Activated effector memory CD4-positive, alpha-beta T cell treated with anti-CD3 and anti-CD28 coated beads, Interleukin-2, amount 50 U/mL, for 16 hours (primary cell): ENCODE data around the gene MED15.

Experiments
- DNase-seq: peaks from one replicate; pipeline ENCODE4 v3.0.0-alpha.2; 2020

The MED15 gene

DNA sequence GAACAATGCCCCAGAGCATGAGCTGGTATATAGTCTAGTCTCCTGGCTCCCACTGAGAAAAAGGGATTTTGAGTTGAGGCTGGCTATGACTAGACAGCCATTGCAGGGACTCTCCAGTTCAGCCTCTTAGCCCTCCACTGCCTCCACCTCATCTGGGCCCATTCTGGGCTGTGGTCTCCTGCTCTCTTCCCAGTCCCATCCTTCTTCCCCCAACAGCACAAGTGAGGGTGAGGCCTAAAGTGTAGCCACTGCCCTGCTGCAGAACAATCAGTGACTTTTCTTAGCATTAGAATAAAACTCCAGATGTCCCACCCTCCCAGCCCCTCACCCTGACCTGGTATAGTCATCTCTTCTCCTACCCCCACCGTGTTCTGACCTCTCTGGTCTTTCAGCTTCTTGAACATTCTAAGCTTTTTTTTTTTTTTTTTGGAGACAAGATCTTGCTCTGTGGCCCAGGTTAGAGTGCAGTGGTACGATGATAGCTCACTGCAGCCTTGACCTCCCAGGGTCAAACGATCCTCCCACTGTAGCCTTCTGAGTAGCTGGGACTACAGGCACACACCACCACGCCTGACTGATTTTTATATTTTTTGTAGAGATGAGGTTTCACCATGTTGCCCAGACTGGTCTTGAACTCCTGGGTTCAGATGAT, 4.3 kb downstream of the MED15 start:
- no peak for DNase-seq

DNA sequence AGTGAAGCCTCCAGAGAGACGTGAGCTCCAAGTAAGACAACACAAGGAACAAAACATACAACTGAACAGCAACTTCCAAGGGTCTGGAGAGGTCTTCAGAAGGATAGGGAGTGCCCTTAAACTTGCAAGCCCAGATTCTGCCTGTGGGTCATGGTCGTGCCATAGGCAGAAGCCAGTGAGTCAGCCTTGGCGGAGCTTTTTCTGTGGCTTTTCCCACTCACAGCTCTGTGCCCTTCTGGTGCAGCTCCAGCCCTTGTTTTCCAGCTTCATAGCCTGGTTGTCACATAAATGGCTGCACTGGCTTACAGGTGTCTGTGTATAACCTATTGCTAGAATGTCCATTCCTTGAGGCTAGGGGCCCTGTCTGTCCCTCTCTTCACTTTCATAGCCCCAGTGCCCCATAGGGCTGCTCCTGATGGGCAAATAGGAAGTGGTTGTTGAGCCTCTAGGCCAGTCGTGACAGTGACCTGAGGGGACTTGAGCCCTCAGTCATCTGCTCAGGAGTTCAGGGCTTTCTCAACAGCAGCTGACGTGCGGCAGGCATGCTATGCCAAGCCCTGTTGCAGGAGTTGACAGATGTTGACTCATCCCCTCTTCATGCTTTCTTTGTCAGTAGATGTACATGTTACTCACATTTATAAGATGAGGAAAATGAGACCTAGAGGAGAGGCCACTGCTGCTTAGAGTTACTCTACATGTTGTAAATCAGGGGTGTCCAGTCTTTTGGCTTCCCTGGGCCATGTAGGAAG, 7.4 kb downstream of the MED15 start:
- no peak for DNase-seq

DNA sequence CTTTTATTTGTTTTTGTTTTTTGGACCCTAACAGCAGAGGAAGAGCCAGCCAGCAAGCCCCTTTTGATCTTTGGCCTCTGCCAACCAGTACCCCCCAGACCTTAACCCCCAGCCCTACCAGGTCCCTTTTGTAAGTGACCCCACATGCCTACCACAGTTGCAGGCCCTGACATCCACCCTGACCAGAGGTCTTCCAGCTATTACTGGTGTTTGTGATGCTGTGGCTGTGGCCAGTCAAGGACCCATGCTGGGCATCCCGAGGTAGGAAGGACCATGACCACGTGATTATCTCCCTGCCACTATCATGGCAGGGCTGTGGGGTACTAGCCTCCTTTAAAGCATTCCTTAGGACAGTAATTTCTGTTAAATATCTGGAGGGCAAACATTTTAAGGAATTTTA, 9.0 kb downstream of the MED15 start:
- no peak for DNase-seq

DNA sequence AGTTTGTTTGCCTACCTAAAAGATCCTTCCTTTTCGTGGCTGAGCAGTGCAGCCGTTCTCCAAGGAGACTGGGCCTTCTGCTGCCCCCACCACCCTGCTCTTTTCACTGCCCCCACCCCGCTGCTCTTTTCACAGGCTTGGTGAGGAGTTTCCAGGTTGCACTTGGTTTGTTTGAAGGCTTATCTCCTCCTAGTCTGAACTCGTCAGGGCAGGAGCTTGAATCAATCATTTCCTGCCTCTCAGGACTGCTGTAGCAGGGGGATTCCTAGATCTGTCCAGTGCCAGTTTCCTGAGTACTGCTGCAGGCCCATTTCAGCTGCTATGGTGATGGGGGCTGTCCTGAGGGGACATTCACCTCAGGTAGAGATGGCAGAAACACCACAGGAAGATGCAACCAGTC, 10.0 kb downstream of the MED15 start:
- DNase-seq: no peak

DNA sequence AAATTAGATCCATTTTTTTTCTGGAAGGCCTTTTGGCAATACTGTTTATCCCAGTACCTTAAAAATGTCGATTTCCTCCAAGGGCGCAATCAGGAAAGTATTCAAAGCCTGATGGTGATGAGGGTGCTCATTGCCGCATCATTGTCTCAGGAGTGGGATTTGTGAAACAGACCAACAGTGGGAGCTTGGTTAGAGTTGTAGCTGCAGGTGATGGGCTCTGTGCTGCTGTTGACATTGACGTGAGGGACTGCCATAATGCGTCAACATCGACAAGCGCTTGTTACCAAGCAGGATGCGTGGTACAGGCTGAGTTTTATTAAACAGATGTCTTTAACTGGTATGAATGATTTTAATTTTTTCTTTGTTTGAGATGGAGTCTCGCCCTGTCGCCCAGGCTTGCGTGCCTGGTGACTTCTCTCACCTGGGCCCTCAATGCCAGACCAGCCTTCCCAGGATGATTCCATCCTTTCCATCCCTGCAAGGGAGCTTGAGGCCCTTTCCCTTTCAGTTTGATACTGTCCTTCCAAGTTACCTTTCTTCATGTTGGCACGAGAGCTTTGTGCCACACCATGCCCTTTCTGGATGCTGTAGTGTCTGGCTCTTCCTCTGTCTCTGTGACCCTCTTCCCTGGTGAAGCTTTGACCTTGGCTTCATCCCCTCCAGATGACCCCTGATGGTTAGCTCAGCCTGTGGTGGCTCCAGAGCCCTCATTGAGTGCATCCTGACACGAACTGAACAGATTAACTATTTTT, 10.6 kb downstream of the MED15 start:
- DNase-seq: no peak

DNA sequence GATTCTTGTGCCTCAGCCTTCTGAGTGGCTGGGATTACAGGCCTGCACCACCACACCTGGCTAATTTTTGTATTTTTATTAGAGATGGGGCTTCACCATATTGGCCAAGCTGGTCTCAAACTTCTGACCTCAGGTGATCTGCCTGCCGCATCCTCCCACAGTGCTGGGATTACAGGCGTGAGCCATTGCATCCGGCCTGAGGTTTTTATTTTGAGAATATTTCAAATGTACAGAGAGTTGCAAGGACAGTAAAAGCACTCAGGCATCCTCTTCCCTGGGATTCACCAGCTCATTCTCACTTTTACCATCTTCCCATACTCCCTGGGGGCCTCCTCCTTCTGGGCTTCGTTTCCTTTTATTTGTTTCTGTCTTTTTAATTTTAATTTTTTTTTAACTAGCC, 12.1 kb downstream of the MED15 start:
- no peak for DNase-seq

DNA sequence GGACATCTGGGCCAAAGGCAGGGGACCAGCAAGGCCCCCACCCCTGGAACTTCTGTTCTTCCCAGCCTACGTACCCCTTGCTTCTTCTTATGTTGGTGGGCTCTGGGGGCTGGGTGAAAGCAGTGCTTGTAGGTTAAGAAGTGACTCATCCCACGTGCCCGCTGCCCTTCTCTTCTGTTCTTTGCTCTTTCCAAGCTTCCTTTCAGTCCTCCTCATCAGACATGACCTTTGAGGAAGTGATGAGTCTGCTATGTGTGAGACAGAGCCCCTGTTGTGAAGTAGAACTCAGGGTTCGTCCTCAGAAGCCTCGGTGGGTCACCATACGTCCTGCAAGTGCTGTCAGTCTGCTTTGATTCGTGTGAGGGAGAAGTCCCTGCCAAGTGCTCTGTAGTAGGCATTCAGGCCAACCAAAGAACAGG, 12.7 kb downstream of the MED15 start:
- no peak for DNase-seq

DNA sequence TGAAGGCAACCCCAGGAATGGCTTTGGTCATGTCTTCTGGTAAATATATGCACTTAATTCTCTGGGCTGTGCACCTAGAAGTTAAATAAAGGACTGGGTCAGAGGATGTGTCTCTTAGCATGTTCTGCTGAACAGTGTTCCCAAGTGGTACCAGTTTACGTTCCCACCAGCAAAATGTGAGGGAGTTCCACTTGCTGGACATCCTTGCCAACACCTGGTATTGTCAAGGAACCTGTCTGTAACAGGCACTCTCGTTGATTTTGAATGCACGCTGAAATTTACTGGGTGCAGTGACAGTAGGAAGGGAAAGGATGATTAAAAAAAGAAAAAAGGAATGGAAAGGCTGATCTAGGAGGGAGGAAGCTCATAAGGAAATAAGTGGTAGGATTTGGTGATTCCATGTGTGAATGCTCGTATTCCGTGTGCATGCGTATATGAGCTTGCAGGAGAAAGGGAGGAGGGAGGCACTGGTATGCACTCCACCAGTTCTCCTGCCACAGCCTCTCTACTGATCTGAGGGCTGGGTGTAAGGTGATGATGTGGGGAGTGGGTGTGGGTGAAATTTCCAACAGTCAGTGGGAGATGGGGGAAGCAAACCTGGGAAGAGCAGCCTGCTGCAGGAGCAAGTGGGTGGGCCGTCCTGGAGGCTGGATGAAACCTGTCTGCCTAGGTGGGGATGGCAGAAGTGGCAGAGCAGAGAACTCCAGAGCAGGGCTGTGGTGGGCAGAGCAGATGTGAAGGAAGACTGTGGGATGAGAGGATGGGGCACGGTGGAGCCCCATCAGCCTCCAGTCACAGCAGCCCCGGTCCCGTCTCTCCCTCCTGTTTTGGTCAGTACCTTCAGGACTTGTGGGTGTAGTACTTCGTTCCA, 15.0 kb downstream of the MED15 start:
- DNase-seq: no peak

DNA sequence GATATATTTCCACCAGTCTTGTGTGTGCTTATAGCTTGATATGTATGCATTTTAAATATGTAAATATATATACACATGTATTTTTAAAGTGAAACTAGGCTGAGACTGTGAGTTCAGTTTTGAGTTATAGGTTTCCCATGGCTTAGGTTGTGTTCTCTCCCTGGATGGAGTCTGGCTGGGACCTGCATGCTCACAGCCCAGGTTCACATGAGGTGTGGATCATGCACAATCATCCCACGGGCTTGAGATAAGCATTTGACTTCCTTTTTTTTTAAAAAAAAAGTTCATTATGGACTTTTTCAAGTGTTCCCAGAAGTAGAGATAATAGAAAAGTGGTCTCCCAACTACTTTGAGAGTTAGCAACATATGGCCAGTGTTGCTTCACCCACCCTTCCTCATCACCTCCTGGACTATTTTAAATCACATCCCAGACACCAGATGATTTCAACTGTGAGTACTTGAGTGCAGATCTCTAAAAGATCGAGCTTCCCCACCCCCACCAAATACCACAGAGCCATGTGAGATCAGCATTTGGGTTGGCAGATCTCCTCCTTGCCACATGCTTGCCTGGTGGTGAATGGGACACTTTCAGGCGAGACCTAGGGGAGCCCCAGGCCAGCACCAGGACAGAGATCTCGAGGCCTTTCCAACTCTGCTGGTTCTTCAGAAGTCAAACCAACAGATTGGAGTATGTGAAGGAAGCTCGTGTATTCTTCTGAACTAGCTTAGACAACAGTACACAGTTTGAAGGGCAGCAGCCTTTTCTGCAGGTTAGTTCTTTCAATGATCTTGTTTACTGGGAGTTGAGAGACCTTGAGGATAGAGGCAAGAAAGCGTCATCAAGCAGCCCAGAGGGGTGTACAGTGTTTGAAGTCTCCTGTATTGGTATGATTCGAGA, 15.9 kb downstream of the MED15 start:
- DNase-seq: no peak

DNA sequence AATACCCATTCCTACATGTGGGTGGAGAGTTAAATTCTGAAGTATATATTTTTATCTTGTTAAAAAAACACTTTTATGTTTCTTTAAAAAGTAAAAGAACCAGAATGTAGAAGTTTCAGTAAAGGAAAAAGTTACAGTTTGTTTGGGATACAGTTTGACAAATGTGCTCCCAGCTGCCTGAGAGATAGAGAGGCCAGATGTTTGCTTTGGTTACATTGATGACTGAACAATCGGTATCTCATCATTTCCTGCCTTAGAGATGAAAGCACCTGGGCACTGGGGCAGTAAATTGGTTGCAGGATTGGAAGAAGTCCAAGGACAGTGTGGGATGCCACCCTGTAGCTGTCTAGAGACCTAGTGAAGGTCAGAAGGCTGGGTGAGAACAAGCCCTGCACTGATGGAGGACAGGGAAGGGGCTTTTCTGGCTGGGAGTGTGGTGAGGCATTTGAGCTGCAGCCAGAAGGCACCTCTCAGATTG, 16.6 kb downstream of the MED15 start:
- DNase-seq: peak; percentile 66

DNA sequence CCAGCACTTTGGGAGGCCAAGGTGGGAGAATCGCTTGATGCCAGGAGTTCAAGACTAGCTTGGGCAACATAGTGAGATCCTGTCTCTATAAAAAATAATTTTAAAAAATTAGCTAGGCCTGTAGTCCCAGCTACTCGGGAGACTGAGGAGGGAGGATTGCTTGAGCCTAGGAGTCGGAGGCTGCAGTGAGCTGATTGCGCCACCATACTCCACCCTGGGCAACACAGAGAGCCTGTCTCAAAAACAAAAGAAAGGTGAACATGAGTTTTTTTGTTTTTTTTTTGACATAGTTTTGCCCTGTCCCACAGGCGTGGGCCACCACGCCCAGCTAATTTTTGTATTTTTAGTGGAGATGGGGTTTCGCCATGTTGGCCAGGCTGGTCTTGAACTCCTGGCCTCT, 17.6 kb downstream of the MED15 start:
- no peak for DNase-seq

DNA sequence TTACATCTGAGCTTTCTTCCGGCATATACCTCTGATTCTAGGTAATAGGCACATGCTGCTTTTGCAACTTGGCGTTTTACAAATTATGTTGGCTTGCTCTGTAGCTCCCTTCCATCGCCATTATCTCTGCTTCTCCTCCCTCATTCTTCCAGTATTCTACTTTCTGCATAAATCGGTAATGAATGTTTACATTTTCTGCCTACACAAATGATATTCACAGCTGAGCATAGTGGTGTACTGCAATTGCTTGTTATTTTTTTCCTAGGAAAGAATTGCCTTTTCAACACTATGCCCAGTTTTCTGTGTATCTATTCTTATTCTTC, 18.9 kb downstream of the MED15 start:
- DNase-seq: no peak

DNA sequence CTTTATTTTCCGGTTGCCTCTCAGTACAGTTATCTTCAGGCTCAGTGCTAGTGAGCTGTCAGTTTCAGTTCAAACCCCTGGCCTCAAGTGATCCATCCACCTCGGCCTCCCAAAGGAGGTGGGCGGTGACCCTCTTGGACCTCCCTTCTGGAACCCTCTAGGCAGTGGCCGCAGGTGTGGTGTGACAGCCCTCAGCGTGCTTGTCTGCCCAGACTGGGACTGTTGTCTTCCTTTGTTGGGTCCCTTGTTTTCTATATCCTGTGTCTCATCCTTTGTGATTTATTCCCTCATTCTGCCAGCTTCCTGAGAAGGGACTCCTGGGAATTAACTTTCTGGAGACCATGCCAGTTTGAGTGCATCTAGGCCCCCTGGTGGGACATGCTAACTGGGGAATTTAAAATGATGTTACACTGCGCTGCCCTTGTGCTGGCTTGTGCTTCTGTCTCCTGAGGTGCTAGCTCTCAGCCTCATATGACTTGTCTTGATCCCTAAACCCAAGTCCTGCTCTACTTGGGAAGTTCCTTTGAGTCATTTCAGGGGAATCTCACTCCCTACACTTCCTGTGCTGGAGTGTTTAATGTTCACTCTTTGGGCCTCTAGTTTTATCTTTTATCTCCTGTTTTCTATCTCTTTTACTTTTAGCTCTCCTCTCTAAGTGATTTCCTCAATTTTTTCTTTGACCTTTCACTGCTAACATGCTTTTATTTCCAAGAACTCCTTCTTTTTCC, 19.4 kb downstream of the MED15 start:
- no peak for DNase-seq

DNA sequence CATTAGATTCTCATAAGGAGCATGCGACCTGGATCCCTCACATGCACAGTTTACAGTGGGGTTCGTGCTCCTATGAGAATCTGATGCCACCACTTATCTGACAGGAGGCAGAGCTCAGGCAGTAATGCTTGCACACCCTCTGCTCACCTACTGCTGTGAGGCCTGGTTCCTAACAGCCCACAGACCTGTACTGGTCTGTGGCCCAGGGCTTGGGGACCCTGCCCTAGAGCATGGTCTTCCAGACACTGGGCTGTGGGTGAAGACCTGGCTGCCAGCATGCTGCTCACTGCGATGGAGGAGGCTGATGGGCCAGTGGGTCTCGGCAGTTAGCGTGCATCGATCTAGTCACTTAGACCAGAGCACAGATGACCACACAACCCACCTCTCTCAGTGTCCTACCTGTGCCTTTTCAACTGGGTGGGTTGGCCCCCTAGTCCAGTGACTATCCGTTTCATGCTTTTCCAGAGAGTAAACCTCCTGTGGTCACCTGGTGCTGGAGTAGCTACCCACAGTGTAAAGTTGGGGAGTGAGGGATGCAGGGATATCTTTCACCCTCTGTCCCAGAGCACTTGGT, 21.1 kb downstream of the MED15 start:
- no peak for DNase-seq

DNA sequence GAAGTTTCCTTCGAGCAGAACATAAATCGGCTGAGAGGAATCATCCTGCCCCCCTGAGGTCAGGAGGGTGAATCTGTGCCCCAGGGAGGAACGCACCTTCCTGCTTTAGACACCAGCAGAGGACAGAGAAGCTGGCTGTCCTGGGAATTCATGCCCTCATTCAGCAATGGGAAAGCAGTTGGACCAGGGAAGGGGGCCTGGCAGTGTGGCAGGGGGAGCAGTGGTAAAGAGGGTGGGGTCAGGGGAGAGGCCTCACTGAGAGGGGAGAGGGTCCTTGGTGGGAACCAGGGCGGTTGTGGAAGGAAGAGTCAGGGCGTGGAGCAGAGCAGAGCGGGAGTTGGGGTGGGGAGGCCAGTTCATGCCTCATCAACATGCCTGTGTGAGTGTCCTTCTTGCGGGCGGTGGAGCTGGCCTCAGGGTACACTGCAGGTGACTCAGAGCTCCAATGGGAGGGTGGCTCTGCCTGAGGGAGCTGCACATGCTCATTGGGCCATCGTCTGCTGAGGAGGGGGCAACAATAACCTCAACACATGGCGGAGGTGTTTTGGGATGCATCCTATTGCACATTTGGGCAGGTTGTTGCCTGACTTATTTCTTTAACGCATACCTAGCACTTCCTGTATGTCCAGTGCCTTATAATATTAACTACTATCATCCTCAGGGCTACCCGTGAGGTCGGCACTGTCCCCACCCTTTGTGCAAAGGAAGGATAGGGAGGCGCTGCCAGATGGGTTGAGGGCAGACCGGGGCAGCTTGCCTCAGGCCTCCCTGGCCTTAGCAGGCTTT, 23.2 kb downstream of the MED15 start:
- DNase-seq: no peak

DNA sequence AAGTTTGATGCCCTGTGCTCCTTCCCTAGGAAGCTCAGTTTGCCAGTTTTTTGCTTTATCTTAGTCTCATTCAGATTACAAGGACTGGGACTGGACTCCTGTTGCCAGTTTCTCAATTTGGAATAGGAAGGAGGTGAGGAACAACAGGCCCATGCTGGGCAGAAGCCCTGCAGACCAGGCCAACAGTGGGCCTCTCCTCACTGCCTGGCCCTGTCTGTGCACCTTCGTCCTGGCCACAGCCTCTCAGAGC, 23.7 kb downstream of the MED15 start:
- no peak for DNase-seq

DNA sequence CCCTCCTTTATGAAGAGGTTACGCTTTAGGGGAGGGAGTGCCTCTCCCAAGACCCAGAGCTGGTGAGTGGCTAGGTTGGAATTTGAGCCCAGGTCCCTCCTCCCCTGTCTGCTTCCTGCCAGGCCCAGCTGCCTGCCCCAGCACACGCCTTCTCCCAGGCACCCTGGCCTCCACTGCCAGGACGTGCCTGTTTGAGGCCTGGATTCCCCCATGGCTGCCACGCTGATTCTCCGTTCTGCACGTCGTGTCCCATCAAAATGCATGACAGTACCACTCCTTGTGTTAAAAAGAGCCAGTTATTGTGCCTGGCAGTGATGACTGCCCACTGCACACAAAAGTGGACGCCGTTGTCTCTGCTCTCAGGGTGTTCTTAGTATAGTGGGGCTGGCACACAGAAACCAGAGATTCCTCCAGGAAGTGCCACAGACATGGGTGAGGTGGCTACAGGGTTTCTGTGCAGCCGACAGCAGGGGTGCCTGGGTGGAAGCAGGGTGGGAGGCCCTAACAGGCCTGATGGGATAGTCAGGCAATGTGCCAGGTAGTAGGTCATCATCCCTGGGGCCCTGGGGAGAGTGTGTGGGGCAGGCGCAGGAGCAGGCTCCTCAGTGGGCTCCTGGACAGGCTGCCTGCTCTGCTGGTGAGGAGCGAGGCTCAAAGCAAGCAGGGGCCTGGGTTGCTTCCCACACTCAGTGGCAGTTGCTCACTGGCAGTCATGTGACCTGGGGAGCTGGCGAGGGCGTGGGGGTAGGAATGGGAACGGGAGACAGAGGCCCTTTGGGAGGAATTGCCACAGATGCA, 24.2 kb downstream of the MED15 start:
- DNase-seq: no peak

DNA sequence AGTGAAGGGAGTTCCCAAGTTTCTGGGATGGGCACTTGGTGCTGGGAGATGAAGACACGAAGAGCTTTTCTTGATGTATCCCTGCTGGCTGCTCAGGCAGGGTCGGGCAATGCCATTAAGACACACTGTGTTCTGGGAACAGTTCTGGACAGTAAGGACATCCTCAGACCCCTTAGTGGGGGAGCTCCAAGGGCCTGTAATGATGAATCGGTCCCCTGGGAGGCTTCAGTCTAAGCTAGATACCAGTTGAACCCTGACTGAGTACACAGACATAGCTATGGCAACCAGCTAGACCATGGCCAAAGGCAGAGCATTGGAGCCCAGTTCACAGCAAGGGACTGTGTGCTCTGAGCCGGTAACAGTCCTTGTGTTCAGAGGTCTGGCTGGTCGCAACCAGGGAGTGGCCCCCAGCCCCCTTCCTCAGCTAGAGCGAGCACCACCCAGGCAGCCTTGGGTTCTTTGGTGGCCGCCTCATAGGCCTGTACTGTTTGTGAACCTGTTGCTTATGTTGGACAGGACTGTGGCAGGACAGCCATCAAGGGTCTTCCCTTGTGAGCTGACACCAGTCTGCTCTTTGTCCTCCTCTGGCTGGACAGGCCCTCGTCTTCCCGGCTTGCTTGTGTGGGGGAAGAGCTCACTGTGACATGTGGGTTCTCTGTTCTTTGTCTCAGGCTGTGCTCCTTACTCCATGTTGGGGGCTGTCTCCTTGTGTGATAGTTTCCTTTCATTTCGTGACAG, 25.0 kb downstream of the MED15 start:
- no peak for DNase-seq
